Activated T-helper 17 cell treated with anti-CD3 and anti-CD28 coated beads, Interleukin-2, amount 50 U/mL, for 72 hours (primary cell): ENCODE data around the gene APOBEC4. TPM values are rescaled to one million over a fixed set of nuclear protein-coding genes. Genes with fewer than 3 reads are reported as not detected.

Experiments used
- total RNA-seq, 2 donors: library from RNA; stranded (reverse); gene quantifications; one replicate each; pipeline ENCODE4 v1.2.3, GENCODE V29; 2022

The APOBEC4 gene
- total RNA-seq, 2 donors from 2014 or later, result not detected

Other genes starting within 250 kb of the APOBEC4 start
- not detected for gene NMNAT2, start 234.9 kb downstream of the APOBEC4 start, total RNA-seq
- 10 to 100 TPM; 56.1 to 66.3 TPM for gene SMG7, start 180.8 kb downstream of the APOBEC4 start, total RNA-seq
- gene NCF2, start 62.9 kb downstream of the APOBEC4 start, total RNA-seq, result 10 to 100 TPM in 1 of 2 donors, 1 to 10 TPM in 1; 4.4 to 18.7 TPM
- gene ARPC5, start 17.5 kb downstream of the APOBEC4 start, total RNA-seq, result 100 to 1,000 TPM; 130 to 164 TPM
- gene RGL1, start 151.8 kb upstream of the APOBEC4 start, total RNA-seq, result 1 to 10 TPM; 1.7 to 2.6 TPM